Fibroblast of peridontal ligament (primary cell): ENCODE data around the gene SCN2A.
"Not testable (repeated sequence)": the region's sequence is repeated elsewhere in the genome, so short reads cannot be mapped to it uniquely, and the experiment has no call there.

Experiments
- DNase-seq: peaks from one replicate; pipeline ENCODE4 v3.0.0-alpha.2; 2010; ENCODE audit errors: extremely low read depth

The SCN2A gene

DNA sequence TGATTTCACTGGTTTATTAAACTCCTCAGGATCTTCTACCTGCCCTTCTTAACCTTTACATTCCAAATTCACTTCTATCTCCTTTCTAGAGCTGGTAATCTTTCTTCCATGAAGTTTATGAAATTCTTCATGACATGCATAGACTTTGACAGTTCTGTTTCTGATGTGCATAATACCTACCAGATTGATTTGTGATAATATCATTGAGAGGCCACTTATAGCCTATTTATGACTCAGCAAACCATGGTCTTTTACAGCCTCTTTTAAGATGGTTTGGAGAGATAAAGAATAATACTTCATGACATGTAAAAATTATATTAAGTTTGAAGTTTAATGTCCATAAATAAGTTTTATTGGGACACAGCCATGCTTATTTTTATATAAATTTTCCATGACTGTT is 14.0 kb downstream of the SCN2A start:
- DNase-seq = no peak

DNA sequence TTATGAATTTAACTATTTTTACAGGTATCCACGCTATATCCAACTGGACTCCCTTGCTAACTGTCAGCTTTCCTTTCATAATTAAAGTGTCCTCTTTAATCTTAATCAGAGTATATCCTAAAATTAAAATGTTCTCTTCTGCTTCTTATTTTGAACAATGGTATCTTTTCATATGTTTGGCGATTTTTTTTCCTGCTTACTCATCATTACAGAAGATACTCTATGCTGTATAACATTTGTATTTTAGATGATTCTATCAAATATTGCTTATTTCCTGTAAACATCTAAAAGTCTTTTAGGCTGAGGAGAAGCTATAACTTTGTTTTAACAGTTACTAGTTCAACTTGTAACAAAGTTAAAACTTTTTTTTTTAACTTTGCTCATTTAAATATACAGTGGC is 17.4 kb downstream of the SCN2A start:
- no peak for DNase-seq

DNA sequence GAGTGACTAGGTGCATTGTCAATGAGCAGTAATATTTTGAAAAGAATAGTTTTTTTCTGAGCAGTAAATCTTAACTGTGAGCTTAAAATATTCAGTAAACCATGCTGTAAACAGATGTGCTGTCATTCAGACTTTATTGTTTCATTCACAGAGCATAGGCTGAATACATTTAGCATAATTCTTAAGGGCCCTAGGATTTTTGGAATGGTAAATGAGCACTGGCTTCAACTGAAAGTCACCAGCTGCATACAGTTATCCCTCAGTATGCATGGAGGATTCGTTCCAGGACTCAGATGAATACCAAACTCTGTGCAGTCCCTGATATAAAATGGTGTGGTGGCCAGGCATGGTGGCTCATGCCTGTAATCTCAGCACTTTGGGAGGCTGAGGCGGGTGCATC is 21.1 kb downstream of the SCN2A start:
- DNase-seq = not testable (repeated sequence)

DNA sequence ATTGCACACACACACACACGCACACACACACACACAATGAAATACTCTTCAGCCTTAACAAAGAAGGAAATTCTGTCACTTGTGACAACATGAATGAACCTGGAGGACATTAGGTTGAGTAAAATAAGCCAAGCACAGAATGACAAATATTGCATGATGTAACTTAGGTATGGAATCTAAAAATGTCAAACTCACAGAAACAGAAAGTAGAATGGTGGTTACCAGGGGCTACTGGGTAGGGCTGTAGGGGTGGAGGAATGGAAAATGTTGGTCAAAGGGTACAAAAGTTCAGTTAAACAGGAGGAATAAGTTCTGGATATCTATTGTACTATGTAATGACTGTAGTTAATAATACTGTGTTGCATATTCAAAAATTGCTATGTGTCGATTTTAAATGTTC is 29.5 kb downstream of the SCN2A start:
- DNase-seq = no peak

DNA sequence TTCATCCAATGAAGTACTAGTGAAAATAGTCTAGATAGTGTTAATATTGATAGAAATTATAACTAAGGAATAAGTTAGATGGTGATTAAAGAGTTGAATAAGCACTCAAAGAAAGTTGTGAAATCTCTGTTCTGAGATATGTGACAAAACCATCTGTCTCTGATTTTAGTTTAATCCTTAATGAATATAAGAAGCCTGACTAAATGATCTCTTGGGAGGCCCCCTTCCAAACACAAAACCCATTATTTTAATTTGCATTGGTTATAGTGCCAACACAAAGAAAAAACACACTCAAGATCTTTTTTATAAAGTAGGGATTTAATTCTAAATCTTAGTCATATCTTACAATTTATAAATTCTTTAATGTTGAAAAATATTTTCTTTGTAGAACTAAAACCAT is 34.0 kb downstream of the SCN2A start:
- DNase-seq = no peak

DNA sequence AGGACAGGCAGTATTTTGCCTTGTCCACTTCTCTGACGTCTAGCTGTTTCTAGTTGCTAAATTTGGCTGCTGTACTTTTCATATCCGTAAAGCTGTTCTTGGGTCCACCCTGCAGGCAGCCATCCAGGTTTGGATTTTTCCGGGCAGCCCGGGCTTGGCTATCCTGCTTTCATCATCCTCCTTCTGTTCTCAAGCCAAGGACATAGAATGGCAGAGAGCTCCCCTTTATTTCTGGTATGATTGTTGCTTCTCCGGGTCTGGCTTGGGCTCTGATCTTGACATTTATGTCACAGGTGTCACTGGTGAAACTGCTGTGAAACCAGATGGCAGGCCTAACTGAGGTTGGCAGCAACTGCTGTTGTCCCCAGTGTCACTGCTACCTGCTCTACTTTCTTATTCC is 35.5 kb downstream of the SCN2A start:
- peak; percentile 52 for DNase-seq

DNA sequence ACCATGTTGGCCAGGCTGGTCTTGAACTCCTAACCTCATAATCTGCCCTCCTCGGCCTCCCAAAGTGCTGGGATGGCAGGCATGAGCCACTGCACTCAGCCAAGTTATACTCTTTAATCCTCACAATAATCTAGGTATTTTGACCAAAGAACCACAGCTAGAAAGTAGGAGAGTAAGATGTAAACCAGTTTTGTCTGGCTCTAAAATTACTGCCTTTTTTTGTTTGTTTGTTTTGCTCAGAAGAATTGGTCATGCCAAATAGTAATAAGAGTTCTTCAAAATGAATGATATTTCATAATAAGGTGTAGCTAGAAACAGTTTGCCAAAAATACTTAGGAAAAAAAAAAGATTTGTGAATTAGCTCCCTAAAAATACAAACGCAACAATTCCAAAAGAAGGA is 36.7 kb downstream of the SCN2A start:
- no peak for DNase-seq

DNA sequence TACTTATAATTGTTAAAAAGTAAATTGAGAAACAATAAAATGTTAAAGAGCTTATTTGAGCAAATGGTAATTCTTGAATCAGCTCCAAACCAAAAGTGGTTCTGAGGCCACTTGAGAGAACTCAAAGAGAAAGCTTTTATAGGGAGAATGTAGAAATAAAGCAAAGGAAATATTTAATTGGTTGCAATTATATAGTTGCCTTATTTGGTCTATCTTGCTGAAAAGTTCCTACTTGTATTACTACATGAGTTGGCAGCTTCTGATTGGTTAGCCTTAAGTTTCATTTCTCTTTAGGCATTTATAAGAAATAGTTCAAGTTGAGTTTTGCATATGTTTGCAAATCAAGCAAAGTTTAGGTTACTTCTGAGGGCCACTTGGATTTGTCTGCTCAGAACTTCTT is 38.1 kb downstream of the SCN2A start:
- peak; percentile 65 for DNase-seq

DNA sequence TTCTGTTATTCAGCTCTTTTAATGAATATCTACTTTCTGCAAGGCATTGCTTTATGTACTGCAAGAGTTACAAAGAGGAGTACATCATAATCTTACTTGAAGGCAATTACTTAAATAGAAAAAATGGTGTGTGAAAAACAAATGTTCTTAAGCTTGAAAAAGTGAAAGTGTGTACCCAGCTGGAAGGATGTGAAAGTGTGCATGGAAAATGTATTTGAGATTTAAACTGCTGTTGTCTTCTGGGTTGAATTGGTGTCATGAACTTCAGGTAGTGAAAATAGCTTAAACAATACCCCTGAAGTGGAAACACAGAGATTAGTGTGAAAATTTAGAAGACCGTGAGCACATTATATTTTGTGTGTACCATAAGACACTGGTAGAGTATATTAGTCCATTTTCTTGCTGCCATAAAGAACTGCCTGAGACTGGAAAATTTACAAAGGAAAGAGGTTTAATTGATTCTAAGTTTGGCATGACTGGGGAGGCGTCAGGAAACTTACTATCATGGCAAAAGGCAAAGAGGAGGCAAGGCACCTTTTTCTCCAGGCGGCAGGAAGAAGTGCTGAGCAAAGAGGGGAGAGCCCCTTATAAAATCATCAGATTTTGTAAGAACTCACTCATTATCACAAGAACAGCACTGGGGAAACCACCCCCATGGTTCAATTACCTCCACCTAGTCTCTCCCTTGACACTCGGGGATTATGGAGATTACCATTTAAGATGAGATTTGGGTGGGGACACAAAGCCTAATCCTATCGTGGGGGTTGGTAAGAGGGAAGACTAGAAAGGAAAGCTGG is 38.8 kb downstream of the SCN2A start:
- DNase-seq = no peak

DNA sequence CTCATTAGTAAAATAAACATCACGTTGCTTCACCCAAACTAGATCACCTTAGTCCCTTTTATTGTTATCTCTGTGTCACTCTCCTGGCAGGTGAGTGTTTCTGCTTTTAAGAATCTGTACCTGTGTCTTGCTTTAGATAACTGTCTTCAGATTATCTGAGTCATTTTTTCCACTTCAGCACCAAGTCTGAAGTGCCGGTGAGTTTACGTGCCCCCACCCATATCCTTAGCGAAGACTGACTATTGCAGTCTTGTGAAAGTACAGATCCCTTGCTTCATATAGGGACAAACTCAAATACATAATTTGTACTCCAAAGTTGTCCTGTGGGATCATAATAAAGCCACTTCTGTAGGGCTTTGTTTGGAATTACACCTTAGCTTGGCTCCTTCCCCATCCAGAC is 41.1 kb downstream of the SCN2A start:
- DNase-seq = no peak

DNA sequence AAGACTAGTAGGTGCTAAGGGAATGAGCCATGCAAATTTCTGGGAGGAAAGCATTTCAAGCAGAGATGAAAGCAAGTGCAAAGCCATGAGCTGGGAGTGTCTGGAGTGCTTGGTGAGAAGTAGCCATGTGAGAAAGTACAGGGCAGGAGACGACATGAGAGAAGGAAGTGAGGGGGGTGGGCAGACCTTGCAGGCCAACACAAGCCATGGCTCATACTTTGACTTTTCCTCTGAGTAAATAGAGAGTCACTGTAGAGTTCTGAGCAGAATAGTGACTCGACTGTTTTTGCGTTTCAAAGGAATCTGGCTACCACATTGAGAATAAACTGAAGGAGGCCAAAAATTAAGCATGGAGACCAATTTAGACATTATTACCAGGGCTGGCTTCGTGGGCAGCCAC is 42.2 kb downstream of the SCN2A start:
- DNase-seq = no peak

DNA sequence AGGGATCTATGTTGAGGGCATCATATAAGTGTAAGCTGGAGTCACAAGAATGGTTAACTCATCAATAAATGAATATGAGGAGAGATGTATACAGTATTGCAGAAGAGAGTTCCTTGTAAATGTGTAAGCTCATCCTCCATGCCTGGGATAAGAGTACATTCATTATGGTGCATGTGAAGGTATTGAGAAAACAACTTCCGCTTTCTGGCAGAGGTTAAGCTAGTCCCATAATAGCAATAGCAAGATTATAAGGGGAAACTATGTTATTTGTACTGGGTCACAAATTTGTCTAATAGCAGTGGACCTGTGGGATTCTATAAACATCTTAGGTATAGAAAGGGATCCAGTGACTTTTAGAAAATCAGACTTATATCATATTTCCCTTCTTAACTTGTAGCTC is 44.1 kb downstream of the SCN2A start:
- no peak for DNase-seq

DNA sequence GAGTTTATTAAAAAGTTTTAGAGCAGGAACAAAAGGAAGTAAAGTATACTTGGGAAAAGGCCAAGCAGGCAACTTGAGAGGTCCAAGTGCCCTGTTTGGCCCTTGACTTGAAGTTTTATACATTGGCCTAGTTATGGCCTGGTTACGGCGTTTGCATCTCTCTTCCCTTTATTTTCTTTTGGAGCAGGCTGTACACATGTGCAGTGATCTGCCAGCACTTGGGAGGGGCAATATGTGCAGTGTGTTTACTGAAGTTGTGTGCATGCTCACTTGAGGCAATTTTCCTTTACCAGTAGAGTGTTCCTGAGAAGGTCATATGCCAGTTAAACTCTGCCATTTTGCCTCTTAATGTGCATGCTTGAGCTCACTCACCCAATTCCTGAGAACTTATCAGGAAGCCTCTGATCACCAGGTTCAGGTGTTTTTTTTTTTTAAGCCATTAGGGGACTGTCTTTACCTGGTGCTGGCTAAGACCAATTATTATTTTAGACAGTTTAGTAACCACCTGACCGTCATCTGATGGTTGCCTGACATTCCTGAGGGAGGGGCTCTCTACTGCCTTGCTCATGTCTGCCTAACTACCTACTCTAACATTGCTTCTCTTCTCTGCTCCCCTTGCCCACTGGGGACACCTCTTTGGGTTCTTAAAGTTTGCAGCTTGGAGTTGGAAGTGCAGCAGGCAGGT is 48.0 kb downstream of the SCN2A start:
- no peak for DNase-seq

DNA sequence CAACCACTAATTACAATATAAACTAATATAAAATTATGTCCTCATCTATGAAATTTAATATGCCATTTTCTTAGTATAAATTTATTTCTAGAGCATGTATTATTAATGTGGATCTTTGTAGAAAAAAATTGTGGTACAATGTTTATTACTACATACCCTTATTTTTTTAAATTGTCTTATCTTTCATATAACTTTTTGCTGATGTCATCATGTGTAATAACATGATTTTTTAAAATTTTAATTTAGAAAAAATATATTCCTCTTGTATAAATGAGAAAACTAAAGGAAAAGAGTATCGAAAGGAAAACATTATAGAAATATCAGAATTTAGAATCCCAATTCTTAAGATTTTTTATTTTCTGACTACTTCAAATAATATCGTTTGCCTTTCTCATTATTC is 49.9 kb downstream of the SCN2A start:
- DNase-seq = no peak

DNA sequence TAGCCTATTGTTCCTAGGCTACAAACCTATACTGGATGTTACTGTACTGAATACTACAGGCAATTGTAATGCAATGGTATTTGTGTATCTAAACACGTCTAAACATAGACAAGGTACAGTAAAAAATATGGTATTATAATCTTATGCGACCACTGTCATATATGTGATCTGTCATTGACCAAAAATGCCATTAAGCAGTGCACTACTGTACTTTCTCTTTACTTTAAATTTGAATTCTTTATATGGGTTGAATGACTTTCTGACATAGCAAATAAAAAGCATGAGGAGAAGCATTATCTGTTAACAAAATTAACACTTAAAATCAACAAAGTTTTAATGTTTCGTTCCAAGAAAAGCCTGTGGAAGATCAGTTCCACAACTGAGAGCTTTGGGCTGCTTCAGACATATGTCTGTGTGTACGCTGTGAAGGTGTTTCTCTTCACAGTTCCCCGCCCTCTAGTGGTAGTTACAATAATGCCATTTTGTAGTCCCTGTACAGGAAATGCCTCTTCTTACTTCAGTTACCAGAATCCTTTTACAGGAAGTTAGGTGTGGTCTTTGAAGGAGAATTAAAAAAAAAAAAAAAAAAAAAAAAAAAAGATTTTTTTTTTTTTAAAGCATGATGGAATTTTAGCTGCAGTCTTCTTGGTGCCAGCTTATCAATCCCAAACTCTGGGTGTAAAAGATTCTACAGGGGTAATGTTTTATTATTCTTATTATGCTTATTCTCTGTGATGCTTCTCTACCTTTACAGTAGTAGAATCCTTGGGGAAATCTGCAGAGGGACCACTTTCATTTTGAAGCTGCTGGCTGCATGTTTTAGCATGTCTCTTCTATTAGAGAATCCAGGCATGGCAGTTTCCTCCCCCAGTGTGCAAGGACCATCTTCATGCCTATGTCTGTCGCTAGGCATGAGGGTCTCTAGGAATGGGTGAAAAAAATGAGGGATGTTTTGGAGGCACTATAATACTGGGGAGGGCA is 54.5 kb downstream of the SCN2A start:
- peak; percentile 96 for DNase-seq

DNA sequence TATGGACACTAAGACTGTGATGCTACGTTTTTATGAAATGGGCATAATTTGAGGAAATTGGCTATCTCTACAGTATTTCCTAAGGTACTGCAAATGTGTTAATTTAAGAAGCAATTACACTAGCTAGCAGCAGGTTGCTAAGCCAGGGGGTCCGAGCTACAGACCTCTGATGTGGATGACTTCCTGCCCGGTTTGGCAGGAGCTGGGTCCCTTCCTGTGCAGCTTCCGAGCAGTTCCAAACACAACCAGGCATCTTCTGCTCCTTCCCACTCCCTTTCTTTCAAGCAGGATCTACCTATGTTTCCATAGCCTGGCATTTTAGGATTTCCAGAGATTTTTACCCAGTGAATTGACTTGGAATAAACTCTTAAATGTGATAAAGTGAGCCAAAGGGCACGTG is 55.7 kb downstream of the SCN2A start:
- no peak for DNase-seq

DNA sequence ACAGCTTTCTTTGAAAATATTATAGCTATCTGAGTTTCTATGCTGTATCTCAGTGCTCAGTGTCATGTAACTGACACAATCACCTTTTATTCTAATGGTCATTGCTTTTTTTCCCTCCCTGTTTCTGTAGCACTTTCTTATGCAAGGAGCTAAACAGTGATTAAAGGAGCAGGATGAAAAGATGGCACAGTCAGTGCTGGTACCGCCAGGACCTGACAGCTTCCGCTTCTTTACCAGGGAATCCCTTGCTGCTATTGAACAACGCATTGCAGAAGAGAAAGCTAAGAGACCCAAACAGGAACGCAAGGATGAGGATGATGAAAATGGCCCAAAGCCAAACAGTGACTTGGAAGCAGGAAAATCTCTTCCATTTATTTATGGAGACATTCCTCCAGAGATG is 56.4 kb downstream of the SCN2A start:
- DNase-seq = no peak

DNA sequence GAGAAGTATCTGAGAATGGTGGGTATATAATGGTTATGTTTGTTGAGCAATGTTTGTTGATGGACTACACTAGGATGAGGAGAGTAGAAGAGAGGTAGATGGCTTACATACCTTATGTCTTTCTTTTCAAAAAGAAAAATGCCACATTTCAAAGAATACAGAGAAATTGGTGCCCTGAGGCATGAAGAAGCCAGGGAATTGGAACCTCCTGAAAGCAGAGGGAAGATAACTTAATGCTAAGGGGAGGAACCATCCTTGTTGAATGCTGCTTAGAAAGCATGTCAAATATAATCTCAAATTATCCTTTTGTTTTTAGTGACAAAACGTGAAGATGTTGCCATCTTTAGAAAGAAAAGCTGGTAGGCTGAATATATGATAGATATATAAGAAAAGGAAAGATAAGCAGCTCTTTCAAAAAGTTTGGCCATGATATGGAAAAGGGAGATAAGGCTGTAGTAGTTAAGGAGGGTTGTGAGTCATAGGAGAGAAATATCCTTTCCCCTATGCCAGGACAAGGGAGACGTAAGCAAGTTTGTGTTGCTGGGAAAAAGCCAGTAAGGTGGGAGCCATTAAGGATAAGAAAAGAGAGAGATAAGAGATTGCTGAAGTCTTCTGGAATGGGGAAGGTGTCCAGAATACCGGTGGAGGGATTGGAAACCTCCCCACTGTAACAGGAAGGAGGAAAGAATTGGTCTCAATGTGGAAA is 66.3 kb downstream of the SCN2A start:
- no peak for DNase-seq

DNA sequence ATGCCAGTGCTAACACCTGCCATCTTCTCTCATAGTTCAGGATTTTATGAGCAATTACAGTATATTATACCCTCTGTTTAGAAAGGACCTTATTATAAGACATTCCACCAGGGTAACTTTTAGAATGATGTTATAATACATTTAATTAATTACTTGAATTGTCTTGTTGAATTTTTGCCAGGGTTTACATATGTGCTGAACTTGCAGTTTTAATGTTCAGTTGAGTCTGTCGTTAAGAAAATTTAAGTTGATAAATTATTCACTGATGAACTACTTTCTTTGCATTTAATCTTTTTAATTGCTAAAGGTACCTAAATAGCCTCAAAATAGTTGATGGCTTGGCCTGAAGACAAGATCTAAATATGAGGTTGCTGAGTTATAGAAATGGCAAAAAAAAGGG is 68.1 kb downstream of the SCN2A start:
- DNase-seq = no peak

DNA sequence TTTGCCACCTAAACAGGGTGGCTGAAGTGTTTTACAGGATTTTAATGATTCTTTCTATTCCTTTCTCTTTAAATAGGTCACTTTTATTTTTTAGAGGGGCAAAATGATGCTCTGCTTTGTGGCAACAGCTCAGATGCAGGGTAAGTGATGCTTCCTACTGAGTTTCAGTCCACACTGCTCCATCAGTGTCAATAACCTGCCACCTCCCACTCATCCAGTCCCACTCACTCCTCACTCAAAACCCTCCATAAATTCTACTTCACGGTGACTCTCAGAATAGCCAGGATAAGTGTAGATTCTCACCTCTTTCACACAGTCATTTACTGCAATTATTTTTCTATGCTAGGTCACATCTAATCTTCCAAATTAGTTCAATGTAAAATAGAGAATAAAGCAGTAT is 72.7 kb downstream of the SCN2A start:
- no peak for DNase-seq

DNA sequence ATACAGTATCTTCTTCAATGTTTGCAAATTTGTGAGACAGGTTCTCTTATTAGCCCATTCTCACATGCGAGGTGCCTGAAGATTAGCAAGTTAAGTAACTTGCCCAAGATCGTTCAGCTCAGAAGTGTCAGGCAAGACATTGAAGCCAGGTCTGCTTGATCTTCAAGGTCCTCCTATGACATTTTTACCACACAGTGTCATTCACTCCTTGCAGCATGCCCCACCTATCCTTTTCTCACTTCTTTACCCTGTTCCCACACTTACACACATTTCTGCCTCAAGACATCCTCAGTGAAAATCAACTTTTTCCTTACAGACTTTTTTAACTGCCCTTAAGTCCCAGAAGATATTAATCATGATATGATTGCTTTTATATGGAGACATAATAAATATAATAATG is 73.8 kb downstream of the SCN2A start:
- DNase-seq = no peak

DNA sequence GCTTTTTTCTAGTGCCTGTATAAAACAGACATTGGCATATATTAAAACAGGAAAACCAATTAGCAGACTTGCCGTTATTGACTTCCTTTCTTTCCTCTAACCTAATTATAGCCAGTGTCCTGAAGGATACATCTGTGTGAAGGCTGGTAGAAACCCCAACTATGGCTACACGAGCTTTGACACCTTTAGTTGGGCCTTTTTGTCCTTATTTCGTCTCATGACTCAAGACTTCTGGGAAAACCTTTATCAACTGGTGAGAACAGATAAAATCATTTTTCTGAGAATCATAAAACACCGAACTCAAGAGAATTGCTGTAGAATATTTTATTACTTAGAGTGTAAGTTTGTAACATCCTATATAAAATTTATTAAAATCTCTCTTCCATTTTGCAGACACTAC is 74.3 kb downstream of the SCN2A start:
- no peak for DNase-seq
